ENCODE results near the gene NUAK1.
"Not testable (repeated sequence)": the region's sequence is repeated elsewhere in the genome, so short reads cannot be mapped to it uniquely, and the experiment has no call there.

Gene NUAK1

GRCh38 chr12:106016601-106017278, 122.0 kb downstream of the NUAK1 start:
- FAIRE-seq; DNase-seq (ENCODE audit: insufficient read length, low spot score): not testable (repeated sequence)

DNA sequence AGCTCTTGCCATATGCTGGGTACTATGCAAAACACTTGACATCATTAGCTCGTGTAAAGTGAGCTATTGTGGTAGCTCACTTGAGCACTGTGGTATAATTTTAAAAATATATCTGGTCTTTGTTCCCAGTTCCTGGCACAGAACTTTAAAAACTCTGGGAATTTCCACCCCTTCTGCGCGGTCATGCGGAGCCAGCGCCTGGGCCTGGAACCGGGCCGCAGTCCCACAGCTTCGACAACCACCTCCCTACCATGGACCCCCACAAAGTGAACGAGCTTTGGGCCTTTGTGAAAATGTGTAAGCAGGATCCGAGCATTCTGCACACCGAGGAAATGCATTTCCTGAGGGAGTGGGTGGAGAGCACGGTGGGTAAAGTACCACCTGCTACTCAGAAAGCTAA, 123.1 kb downstream of the NUAK1 start:
- FAIRE-seq (no peak), DNase-seq (ENCODE audit: insufficient read length, low spot score) (no peak)

- no peak for DNase-seq (ENCODE audit: insufficient read length, low spot score)
- no peak for FAIRE-seq
Measured at GRCh38 chr12:106013941-106014340, 124.8 kb downstream of the NUAK1 start.
